ENCODE results near the gene SIX3.

- no peak for TF ChIP-seq CTCF (IDR thresholded peaks at IDR 0.05)
- no peak for TF ChIP-seq POLR2A (IDR thresholded peaks at IDR 0.05)
- TF ChIP-seq EP300 (IDR thresholded peaks at IDR 0.05), result no peak
Measured at GRCh38 chr2:44989176-44989575, 47.7 kb downstream of the SIX3 start.
